Esophagus squamous epithelium (tissue), 4 donors: ENCODE results near the gene CTNNA3.

Experiments
- POLR2A ChIP-seq, 4 donors: fragments of 450-650 bp; IDR thresholded peaks; one replicate each; pipeline ENCODE4 v1.6.1; 2017; ENCODE audit warnings: antibody characterized with exemption in 4 of 4, mild to moderate bottlenecking in 4 of 4, moderate library complexity in 3 of 4
- TF ChIP-seq, protein P1 (sequence below), 6 experiments: fragments of 450-650 bp in 4 of 6; fragments of 200-600 bp in 2 of 6; sonication (generic) in 2 of 6; IDR thresholded peaks; one replicate each; pipeline ENCODE4 v1.5.1; 2016 to 2019; ENCODE audit warnings: antibody characterized with exemption in 6 of 6, mild to moderate bottlenecking in 4 of 6, moderate library complexity in 4 of 6

DNA sequence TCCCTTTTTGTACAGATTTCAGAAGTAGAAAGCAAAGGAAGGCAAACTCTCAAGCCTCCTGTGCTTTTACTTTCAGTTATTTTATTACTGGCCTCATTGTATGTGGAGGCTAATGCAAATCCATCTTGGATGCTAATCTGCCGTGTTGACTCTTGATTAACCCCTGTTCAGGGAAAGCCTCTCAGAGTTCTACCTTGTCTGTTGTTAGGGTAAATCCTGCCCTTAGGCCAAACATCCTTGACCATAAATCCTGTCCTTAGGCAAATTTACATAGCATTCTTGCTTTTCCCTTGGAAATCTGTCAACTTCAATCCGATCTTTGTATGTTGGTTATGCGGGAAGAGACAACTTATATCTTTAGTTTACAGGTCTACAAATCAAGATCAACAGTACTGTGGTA is 1480.1 kb downstream of the CTNNA3 start:
- TF ChIP-seq, protein P1, sequence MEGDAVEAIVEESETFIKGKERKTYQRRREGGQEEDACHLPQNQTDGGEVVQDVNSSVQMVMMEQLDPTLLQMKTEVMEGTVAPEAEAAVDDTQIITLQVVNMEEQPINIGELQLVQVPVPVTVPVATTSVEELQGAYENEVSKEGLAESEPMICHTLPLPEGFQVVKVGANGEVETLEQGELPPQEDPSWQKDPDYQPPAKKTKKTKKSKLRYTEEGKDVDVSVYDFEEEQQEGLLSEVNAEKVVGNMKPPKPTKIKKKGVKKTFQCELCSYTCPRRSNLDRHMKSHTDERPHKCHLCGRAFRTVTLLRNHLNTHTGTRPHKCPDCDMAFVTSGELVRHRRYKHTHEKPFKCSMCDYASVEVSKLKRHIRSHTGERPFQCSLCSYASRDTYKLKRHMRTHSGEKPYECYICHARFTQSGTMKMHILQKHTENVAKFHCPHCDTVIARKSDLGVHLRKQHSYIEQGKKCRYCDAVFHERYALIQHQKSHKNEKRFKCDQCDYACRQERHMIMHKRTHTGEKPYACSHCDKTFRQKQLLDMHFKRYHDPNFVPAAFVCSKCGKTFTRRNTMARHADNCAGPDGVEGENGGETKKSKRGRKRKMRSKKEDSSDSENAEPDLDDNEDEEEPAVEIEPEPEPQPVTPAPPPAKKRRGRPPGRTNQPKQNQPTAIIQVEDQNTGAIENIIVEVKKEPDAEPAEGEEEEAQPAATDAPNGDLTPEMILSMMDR (IDR thresholded peaks at IDR 0.05): no peak
- no peak for TF ChIP-seq POLR2A (IDR thresholded peaks at IDR 0.05)
